HepG2 (cell line): Measurements from ENCODE around the gene CTNNBL1. TPM values are rescaled to one million over a fixed set of nuclear protein-coding genes. Genes with fewer than 3 reads are reported as not detected.

Experiments used
- FOSL2 ChIP-seq: sonication (generic); formaldehyde crosslinking; IDR thresholded peaks from 2 replicates; pipeline ENCODE4 v1.4.0; 2020; ENCODE audit warnings: missing genetic modification reagents
- HES4 ChIP-seq: sonication (generic); formaldehyde crosslinking; IDR thresholded peaks from 2 replicates; pipeline ENCODE4 v1.9.0; 2021; ENCODE audit warnings: mild to moderate bottlenecking, missing genetic modification reagents, borderline replicate concordance
- MLX ChIP-seq: IDR thresholded peaks from 2 replicates; pipeline ENCODE4 v1.6.1; 2016
- MXD1 ChIP-seq: sonication (generic); formaldehyde crosslinking; IDR thresholded peaks from 2 replicates; pipeline ENCODE4 v1.4.0; 2020; ENCODE audit warnings: mild to moderate bottlenecking, missing genetic modification reagents
- POLR2AphosphoS2 ChIP-seq: IDR thresholded peaks from 2 replicates; pipeline ENCODE4 v1.6.1; 2011; ENCODE audit warnings: low read depth, low read length, improper control_type of control experiment
- REST ChIP-seq, 2 experiments: IDR thresholded peaks; 2 replicates each; pipeline ENCODE4 v1.6.1; 2011 to 2012; ENCODE audit warnings: low read length in 2 of 2, borderline replicate concordance in 1 of 2, low read depth in 1 of 2, mild to moderate bottlenecking in 1 of 2, moderate library complexity in 1 of 2
- SP4 ChIP-seq: sonication (generic); formaldehyde crosslinking; IDR thresholded peaks from 2 replicates; pipeline ENCODE4 v1.8.1; 2023; ENCODE audit warnings: mild to moderate bottlenecking, missing genetic modification reagents
- ZBTB7B ChIP-seq: sonication (generic); formaldehyde crosslinking; IDR thresholded peaks from 2 replicates; pipeline ENCODE4 v1.4.0; 2020; ENCODE audit warnings: missing genetic modification reagents
- ZMAT3 ChIP-seq: sonication (generic); formaldehyde crosslinking; conservative IDR thresholded peaks from 2 replicates; pipeline ENCODE4 v1.7.0; 2021; ENCODE audit warnings: missing genetic modification reagents
- ZNF180 ChIP-seq: sonication (generic); formaldehyde crosslinking; IDR thresholded peaks from 2 replicates; pipeline ENCODE4 v1.4.0; 2020; ENCODE audit warnings: low read depth, missing genetic modification reagents, borderline replicate concordance
- ZNF367 ChIP-seq: sonication (generic); formaldehyde crosslinking; IDR thresholded peaks from 2 replicates; pipeline ENCODE4 v1.4.0; 2020; ENCODE audit warnings: missing genetic modification reagents, borderline replicate concordance
- ZNF549 ChIP-seq: sonication (generic); formaldehyde crosslinking; IDR thresholded peaks from 2 replicates; pipeline ENCODE4 v1.5.0; 2020; ENCODE audit warnings: missing genetic modification reagents
- ZNF7 ChIP-seq: IDR thresholded peaks from 2 replicates; pipeline ENCODE4 v1.6.1; 2016; ENCODE audit warnings: missing biosample characterization, missing genetic modification reagents
- polyA plus RNA-seq, 8 experiments: library from polyadenylated mRNA; depleted of rRNA in 3 of 8; stranded (reverse) in 7 of 8; unstranded in 1 of 8; fragments of >200 nt; fragmentation: Illumina TruSeq in 4 of 8; extraction: Trizol in 4 of 8; gene quantifications; 2 replicates each; pipeline versions ENCODE4 v1.2.1 to v1.2.3, GENCODE V29; 2011 to 2016; ENCODE audit warnings: low read depth in 4 of 8, missing spikeins in 1 of 8, mixed read lengths in 1 of 8; ENCODE audit not compliant: insufficient read depth in 1 of 8
- total RNA-seq, 5 experiments: library from RNA; depleted of rRNA; stranded (reverse); fragments of >200 nt; fragmentation: Illumina TruSeq; extraction: Trizol; gene quantifications; 2 replicates each; pipeline ENCODE4 v1.2.3, GENCODE V29; 2016; ENCODE audit warnings: low read depth in 1 of 5
- TF ChIP-seq, protein P1 (sequence below): sonication (generic); formaldehyde crosslinking; IDR thresholded peaks from 2 replicates; pipeline ENCODE4 v1.4.0; 2020; ENCODE audit warnings: missing genetic modification reagents
- TF ChIP-seq, protein P2 (sequence below): sonication (generic); formaldehyde crosslinking; IDR thresholded peaks from 2 replicates; pipeline ENCODE4 v1.9.0; 2022; ENCODE audit warnings: low read depth, missing genetic modification reagents

The CTNNBL1 gene
- total and polyA plus RNA-seq, 2 of the 13 experiments (the other 11 are each of a cell fraction or from before 2014, with no cell fraction given) = 49.3 to 94.6 TPM

DNA sequence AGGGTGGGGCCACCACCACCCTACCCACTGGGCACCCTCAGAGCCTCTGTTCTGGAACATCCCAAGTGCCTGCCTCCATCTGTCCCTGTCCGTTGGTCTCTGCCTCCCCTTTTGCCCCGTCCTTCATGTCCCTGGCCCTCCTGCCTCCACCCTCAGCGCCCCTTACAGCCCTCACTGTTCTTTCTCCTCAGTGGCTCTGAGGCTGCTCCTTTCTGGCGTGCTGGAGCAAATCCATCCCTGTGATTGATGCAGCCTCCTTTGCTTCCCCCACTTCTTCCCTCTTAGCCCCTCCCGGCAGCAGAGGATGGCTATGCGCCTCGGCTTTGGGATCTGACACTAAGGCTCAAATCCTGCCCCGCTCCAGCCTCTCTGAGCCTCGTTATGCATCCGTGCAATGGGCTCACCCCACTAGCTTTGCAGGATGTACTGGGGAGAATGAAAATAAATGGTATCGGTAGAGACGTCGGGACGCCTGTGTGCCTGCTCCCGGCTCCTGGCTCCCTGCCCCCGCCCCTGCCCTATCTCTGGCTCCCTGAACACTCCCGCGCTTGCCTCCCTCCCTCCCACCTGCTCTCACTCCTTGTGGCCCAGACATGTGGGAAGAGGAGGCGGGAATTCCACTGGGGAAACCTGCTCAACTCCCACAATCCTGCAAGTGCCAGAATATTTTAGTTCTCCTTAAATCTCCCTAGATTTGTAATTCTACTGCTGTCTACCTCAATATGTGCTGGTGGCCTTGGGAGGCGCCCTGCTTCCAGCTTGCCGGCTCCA lies 222.2 kb downstream of the CTNNBL1 start (continued):
- TF ChIP-seq MLX (CRISPR knock-in tag) (no peak), MXD1 (CRISPR knock-in tag) (0 out of 2 replicates have a peak, but pooled peaks have one; percentile 12), ZNF180 (CRISPR knock-in tag) (no peak), POLR2AphosphoS2 (no peak), SP4 (peak; percentile 27; the same call in 1 of the 2 replicates), HES4 (peak; percentile 48; the same call in 1 of the 2 replicates), ZBTB7B (CRISPR knock-in tag) (no peak), ZNF367 (no peak), ZNF7 (CRISPR knock-in tag) (no peak), FOSL2 (CRISPR knock-in tag) (no peak), ZMAT3 (CRISPR knock-in tag) (no peak), ZNF549 (CRISPR knock-in tag) (no peak), REST (IDR thresholded peaks at IDR 0.05; ENCODE audit: borderline replicate concordance in 1 of 2, low read depth in 1 of 2, low read length in 2 of 2) (no peak)
- TF ChIP-seq, protein P1, sequence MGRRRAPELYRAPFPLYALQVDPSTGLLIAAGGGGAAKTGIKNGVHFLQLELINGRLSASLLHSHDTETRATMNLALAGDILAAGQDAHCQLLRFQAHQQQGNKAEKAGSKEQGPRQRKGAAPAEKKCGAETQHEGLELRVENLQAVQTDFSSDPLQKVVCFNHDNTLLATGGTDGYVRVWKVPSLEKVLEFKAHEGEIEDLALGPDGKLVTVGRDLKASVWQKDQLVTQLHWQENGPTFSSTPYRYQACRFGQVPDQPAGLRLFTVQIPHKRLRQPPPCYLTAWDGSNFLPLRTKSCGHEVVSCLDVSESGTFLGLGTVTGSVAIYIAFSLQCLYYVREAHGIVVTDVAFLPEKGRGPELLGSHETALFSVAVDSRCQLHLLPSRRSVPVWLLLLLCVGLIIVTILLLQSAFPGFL (CRISPR knock-in tag) = no peak
- TF ChIP-seq, protein P2, sequence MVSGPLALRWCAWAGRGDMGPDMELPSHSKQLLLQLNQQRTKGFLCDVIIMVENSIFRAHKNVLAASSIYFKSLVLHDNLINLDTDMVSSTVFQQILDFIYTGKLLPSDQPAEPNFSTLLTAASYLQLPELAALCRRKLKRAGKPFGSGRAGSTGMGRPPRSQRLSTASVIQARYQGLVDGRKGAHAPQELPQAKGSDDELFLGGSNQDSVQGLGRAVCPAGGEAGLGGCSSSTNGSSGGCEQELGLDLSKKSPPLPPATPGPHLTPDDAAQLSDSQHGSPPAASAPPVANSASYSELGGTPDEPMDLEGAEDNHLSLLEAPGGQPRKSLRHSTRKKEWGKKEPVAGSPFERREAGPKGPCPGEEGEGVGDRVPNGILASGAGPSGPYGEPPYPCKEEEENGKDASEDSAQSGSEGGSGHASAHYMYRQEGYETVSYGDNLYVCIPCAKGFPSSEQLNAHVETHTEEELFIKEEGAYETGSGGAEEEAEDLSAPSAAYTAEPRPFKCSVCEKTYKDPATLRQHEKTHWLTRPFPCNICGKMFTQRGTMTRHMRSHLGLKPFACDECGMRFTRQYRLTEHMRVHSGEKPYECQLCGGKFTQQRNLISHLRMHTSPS (CRISPR knock-in tag) = no peak
